ENCODE data around the gene POU6F2. TPM values are rescaled to one million over a fixed set of nuclear protein-coding genes. Genes with fewer than 3 reads are reported as not detected.

The POU6F2 gene
- total and polyA plus RNA-seq, 4 donors, result 1.1 to 2.0 (median 1.6) TPM

- Histone ChIP-seq H3K36me3 (ENCODE audit: control insufficient read depth, insufficient read depth, low read length) (no peaks in the 10 kb centered on the region), H3K4me3 (ENCODE audit: low read depth, low read length) (no peak overlapping the region), H3K9me3 (ENCODE audit: control insufficient read depth, insufficient read depth, low read length) (peaks cover 3% of the 10 kb centered on the region), H3K4me1 (ENCODE audit: control insufficient read depth, insufficient read depth, low read length) (no peaks in the 10 kb centered on the region), H3K27ac (ENCODE audit: low read depth, low read length) (no peak overlapping the region), H3K27me3 (ENCODE audit: control insufficient read depth, insufficient read depth, low read length) (no peaks in the 10 kb centered on the region)
- DNase-seq (ENCODE audit: low read depth in 4 of 6, low spot score in 6 of 6), result no peak
- WGBS (ENCODE audit: insufficient coverage), result no CpG with 5 or more reads among the region's 1 CpG
Observed at GRCh38 chr7:39051279-39051678, 73.6 kb downstream of the POU6F2 start.

GRCh38 chr7:39051707-39052106 is 74.0 kb downstream of the POU6F2 start:
- no peak for DNase-seq (ENCODE audit: low read depth in 4 of 6, low spot score in 6 of 6)
- 100% methylated on average over 3 of the region's 4 CpGs for WGBS (ENCODE audit: insufficient coverage)
- no peaks in the 10 kb centered on the region for H3K27me3 ChIP-seq (ENCODE audit: control insufficient read depth, insufficient read depth, low read length)
- H3K9me3 ChIP-seq (ENCODE audit: control insufficient read depth, insufficient read depth, low read length), result peaks cover 5% of the 10 kb centered on the region
- no peaks in the 10 kb centered on the region for H3K36me3 ChIP-seq (ENCODE audit: control insufficient read depth, insufficient read depth, low read length)
- no peak overlapping the region for H3K4me3 ChIP-seq (ENCODE audit: low read depth, low read length)
- H3K4me1 ChIP-seq (ENCODE audit: control insufficient read depth, insufficient read depth, low read length), result no peaks in the 10 kb centered on the region
- H3K27ac ChIP-seq (ENCODE audit: low read depth, low read length), result no peak overlapping the region

- Histone ChIP-seq H3K27ac (ENCODE audit: low read depth, low read length) (no peak overlapping the region), H3K4me3 (ENCODE audit: low read depth, low read length) (no peak overlapping the region), H3K4me1 (ENCODE audit: control insufficient read depth, insufficient read depth, low read length) (no peaks in the 10 kb centered on the region), H3K36me3 (ENCODE audit: control insufficient read depth, insufficient read depth, low read length) (no peaks in the 10 kb centered on the region), H3K27me3 (ENCODE audit: control insufficient read depth, insufficient read depth, low read length) (no peaks in the 10 kb centered on the region), H3K9me3 (ENCODE audit: control insufficient read depth, insufficient read depth, low read length) (peaks cover 6% of the 10 kb centered on the region)
- DNase-seq (ENCODE audit: low read depth in 4 of 6, low spot score in 6 of 6), result no peak
- WGBS (ENCODE audit: insufficient coverage), result 81% methylated on average over 3 of the region's 4 CpGs
Observed at GRCh38 chr7:39054731-39055130, 77.0 kb downstream of the POU6F2 start.

- no CpG with 5 or more reads among the region's 1 CpG for WGBS (ENCODE audit: insufficient coverage)
Observed at GRCh38 chr7:39056153-39056552, 78.4 kb downstream of the POU6F2 start.

GRCh38 chr7:39062811-39063210 is 85.1 kb downstream of the POU6F2 start:
- H3K27me3 ChIP-seq (ENCODE audit: control insufficient read depth, insufficient read depth, low read length), result no peaks in the 10 kb centered on the region
- no peak overlapping the region for H3K4me3 ChIP-seq (ENCODE audit: low read depth, low read length)
- no peaks in the 10 kb centered on the region for H3K9me3 ChIP-seq (ENCODE audit: control insufficient read depth, insufficient read depth, low read length)
- H3K4me1 ChIP-seq (ENCODE audit: control insufficient read depth, insufficient read depth, low read length), result no peaks in the 10 kb centered on the region
- H3K36me3 ChIP-seq (ENCODE audit: control insufficient read depth, insufficient read depth, low read length), result no peaks in the 10 kb centered on the region
- no peak for DNase-seq (ENCODE audit: low read depth in 4 of 6, low spot score in 6 of 6)
- 75% methylated on average over 2 of the region's 4 CpGs for WGBS (ENCODE audit: insufficient coverage)
- H3K27ac ChIP-seq (ENCODE audit: low read depth, low read length), result no peak overlapping the region

More at GRCh38 chr7:39056153-39056552, 78.4 kb downstream of the POU6F2 start:
- DNase-seq (ENCODE audit: low read depth in 4 of 6, low spot score in 6 of 6), result no peak
- Histone ChIP-seq H3K9me3 (ENCODE audit: control insufficient read depth, insufficient read depth, low read length) (peaks cover 6% of the 10 kb centered on the region), H3K27ac (ENCODE audit: low read depth, low read length) (no peak overlapping the region), H3K4me3 (ENCODE audit: low read depth, low read length) (no peak overlapping the region), H3K36me3 (ENCODE audit: control insufficient read depth, insufficient read depth, low read length) (no peaks in the 10 kb centered on the region), H3K4me1 (ENCODE audit: control insufficient read depth, insufficient read depth, low read length) (no peaks in the 10 kb centered on the region), H3K27me3 (ENCODE audit: control insufficient read depth, insufficient read depth, low read length) (no peaks in the 10 kb centered on the region)

- H3K4me1 ChIP-seq (ENCODE audit: control insufficient read depth, insufficient read depth, low read length), result peaks cover 3% of the 10 kb centered on the region
- H3K27ac ChIP-seq (ENCODE audit: low read depth, low read length), result no peak overlapping the region
- no peak for DNase-seq (ENCODE audit: low read depth in 4 of 6, low spot score in 6 of 6)
- H3K36me3 ChIP-seq (ENCODE audit: control insufficient read depth, insufficient read depth, low read length), result no peaks in the 10 kb centered on the region
- no peak overlapping the region for H3K4me3 ChIP-seq (ENCODE audit: low read depth, low read length)
- H3K9me3 ChIP-seq (ENCODE audit: control insufficient read depth, insufficient read depth, low read length), result no peaks in the 10 kb centered on the region
- 65% methylated on average over 5 of the region's 5 CpGs for WGBS (ENCODE audit: insufficient coverage)
- no peaks in the 10 kb centered on the region for H3K27me3 ChIP-seq (ENCODE audit: control insufficient read depth, insufficient read depth, low read length)
Observed at GRCh38 chr7:39069031-39069430, 91.3 kb downstream of the POU6F2 start.

- no peaks in the 10 kb centered on the region for H3K36me3 ChIP-seq (ENCODE audit: control insufficient read depth, insufficient read depth, low read length)
- WGBS (ENCODE audit: insufficient coverage), result 63% methylated on average over 6 of the region's 11 CpGs
- no peak for DNase-seq (ENCODE audit: low read depth in 4 of 6, low spot score in 6 of 6)
- peaks cover 3% of the 10 kb centered on the region for H3K4me1 ChIP-seq (ENCODE audit: control insufficient read depth, insufficient read depth, low read length)
- no peaks in the 10 kb centered on the region for H3K9me3 ChIP-seq (ENCODE audit: control insufficient read depth, insufficient read depth, low read length)
- H3K27me3 ChIP-seq (ENCODE audit: control insufficient read depth, insufficient read depth, low read length), result no peaks in the 10 kb centered on the region
- no peak overlapping the region for H3K4me3 ChIP-seq (ENCODE audit: low read depth, low read length)
- H3K27ac ChIP-seq (ENCODE audit: low read depth, low read length), result no peak overlapping the region
Observed at GRCh38 chr7:39069896-39070881, 92.5 kb downstream of the POU6F2 start.

GRCh38 chr7:39071116-39071515 is 93.4 kb downstream of the POU6F2 start:
- H3K27me3 ChIP-seq (ENCODE audit: control insufficient read depth, insufficient read depth, low read length), result no peaks in the 10 kb centered on the region

GRCh38 chr7:39073432-39073831 is 95.7 kb downstream of the POU6F2 start:
- WGBS (ENCODE audit: insufficient coverage), result 15% methylated on average over 7 of the region's 8 CpGs
- peak in 2 of 6 donors; percentile 56 to 70 for DNase-seq (ENCODE audit: low read depth in 4 of 6, low spot score in 6 of 6)
- Histone ChIP-seq H3K27ac (ENCODE audit: low read depth, low read length) (no peak overlapping the region), H3K4me1 (ENCODE audit: control insufficient read depth, insufficient read depth, low read length) (peaks cover 3% of the 10 kb centered on the region), H3K27me3 (ENCODE audit: control insufficient read depth, insufficient read depth, low read length) (no peaks in the 10 kb centered on the region), H3K36me3 (ENCODE audit: control insufficient read depth, insufficient read depth, low read length) (no peaks in the 10 kb centered on the region), H3K9me3 (ENCODE audit: control insufficient read depth, insufficient read depth, low read length) (no peaks in the 10 kb centered on the region), H3K4me3 (ENCODE audit: low read depth, low read length) (no peak overlapping the region)

More at GRCh38 chr7:39071116-39071515, 93.4 kb downstream of the POU6F2 start:
- DNase-seq (ENCODE audit: low read depth in 4 of 6, low spot score in 6 of 6), result no peak
- Histone ChIP-seq H3K36me3 (ENCODE audit: control insufficient read depth, insufficient read depth, low read length) (no peaks in the 10 kb centered on the region), H3K4me3 (ENCODE audit: low read depth, low read length) (no peak overlapping the region), H3K27ac (ENCODE audit: low read depth, low read length) (no peak overlapping the region), H3K4me1 (ENCODE audit: control insufficient read depth, insufficient read depth, low read length) (peaks cover 3% of the 10 kb centered on the region), H3K9me3 (ENCODE audit: control insufficient read depth, insufficient read depth, low read length) (no peaks in the 10 kb centered on the region)
- 93% methylated on average over 3 of the region's 5 CpGs for WGBS (ENCODE audit: insufficient coverage)

GRCh38 chr7:39075210-39075609 is 97.5 kb downstream of the POU6F2 start:
- DNase-seq (ENCODE audit: low read depth in 4 of 6, low spot score in 6 of 6), result no peak
- Histone ChIP-seq H3K4me3 (ENCODE audit: low read depth, low read length) (no peak overlapping the region), H3K27me3 (ENCODE audit: control insufficient read depth, insufficient read depth, low read length) (no peaks in the 10 kb centered on the region), H3K9me3 (ENCODE audit: control insufficient read depth, insufficient read depth, low read length) (no peaks in the 10 kb centered on the region), H3K36me3 (ENCODE audit: control insufficient read depth, insufficient read depth, low read length) (no peaks in the 10 kb centered on the region), H3K27ac (ENCODE audit: low read depth, low read length) (no peak overlapping the region), H3K4me1 (ENCODE audit: control insufficient read depth, insufficient read depth, low read length) (peaks cover 3% of the 10 kb centered on the region)
- 100% methylated on average over 1 of the region's 1 CpG for WGBS (ENCODE audit: insufficient coverage)

All from spinal cord (tissue), 10 donors.